22Rv1 (cell line): ENCODE results near the gene P2RX2.

ENCODE experiments used
- ZFX ChIP-seq: fragments of 450-650 bp; IDR thresholded peaks from 2 replicates; pipeline ENCODE4 v1.6.1; 2017; ENCODE audit warnings: antibody characterized with exemption, borderline replicate concordance
- TF ChIP-seq, protein P1 (sequence below): fragments of 450-650 bp; IDR thresholded peaks from 2 replicates; pipeline ENCODE4 v1.5.1; 2017; ENCODE audit warnings: mild to moderate bottlenecking

DNA sequence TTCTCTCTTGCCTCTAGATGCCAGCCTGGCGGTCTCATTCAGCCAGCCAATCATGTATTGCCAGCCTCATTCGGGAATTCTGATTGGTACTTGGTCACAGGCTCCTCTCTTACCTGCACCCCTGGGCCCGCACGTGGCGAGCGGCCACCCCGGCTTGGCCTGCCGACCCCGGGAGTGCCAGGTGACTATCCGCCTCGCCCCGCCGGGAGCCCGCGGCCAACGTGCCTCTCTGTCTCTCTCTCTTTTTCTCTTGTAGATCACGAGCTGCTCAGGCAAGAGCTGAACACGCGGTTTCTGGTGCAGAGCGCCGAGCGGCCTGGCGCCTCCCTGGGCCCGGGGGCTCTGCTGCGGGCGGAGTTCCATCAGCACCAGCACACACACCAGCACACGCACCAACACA lies 47.5 kb upstream of the P2RX2 start:
- TF ChIP-seq, protein P1, sequence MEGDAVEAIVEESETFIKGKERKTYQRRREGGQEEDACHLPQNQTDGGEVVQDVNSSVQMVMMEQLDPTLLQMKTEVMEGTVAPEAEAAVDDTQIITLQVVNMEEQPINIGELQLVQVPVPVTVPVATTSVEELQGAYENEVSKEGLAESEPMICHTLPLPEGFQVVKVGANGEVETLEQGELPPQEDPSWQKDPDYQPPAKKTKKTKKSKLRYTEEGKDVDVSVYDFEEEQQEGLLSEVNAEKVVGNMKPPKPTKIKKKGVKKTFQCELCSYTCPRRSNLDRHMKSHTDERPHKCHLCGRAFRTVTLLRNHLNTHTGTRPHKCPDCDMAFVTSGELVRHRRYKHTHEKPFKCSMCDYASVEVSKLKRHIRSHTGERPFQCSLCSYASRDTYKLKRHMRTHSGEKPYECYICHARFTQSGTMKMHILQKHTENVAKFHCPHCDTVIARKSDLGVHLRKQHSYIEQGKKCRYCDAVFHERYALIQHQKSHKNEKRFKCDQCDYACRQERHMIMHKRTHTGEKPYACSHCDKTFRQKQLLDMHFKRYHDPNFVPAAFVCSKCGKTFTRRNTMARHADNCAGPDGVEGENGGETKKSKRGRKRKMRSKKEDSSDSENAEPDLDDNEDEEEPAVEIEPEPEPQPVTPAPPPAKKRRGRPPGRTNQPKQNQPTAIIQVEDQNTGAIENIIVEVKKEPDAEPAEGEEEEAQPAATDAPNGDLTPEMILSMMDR: no peak
- no peak for TF ChIP-seq ZFX
